Urinary bladder (tissue), 4 donors: ENCODE results near the gene TMEM145. TPM values are rescaled to one million over a fixed set of nuclear protein-coding genes. Genes with fewer than 3 reads are reported as not detected.

ENCODE experiments used
- DNase-seq: peaks from one replicate; pipeline ENCODE4 v3.0.0-alpha.2; 2015; ENCODE audit errors: extremely low spot score
- H3K27ac ChIP-seq: one replicate; pipeline ENCODE4 v1.5.1; 2013; ENCODE audit warnings: low read depth, mild to moderate bottlenecking, moderate library complexity
- H3K36me3 ChIP-seq: one replicate; pipeline ENCODE4 v1.6.1; 2013; ENCODE audit warnings: mild to moderate bottlenecking, moderate library complexity; ENCODE audit not compliant: insufficient read depth
- H3K4me1 ChIP-seq: one replicate; pipeline ENCODE4 v1.6.1; 2013; ENCODE audit warnings: mild to moderate bottlenecking, moderate library complexity; ENCODE audit not compliant: insufficient read depth
- H3K4me3 ChIP-seq: one replicate; pipeline ENCODE4 v1.5.1; 2013; ENCODE audit warnings: low read depth, low read length
- WGBS: extraction: QIAGEN DNeasy Blood & Tissue Kit; methylation state at CpG from one replicate; pipeline ENCODE4 v1.1.7; 2013; 5-methylcytosine and 5-hydroxymethylcytosine counted together
- polyA plus RNA-seq: library from polyadenylated mRNA; stranded (reverse); fragments of 200-250 nt; gene quantifications from one replicate; pipeline ENCODE4 v1.2.3, GENCODE V29; 2013
- small RNA-seq: library from RNA; depleted of rRNA; stranded (forward); fragments of <200 nt; gene quantifications from one replicate; pipeline ENCODE3, GENCODE V24; 2014
- total RNA-seq: library from RNA; depleted of rRNA; stranded (reverse); fragments of >200 nt; gene quantifications from one replicate; pipeline ENCODE4 v1.2.3, GENCODE V29; 2014
- donor health status: healthy with polysubstance abuse.
- donor health status: healthy.

Gene TMEM145
- total and polyA plus RNA-seq, 2 donors: 0.94 TPM; not detected in 1

GRCh38 chr19:42367929-42368328 lies 54.8 kb downstream of the TMEM145 start:
- WGBS: 91% methylated on average over 4 of the region's 4 CpGs
- Histone ChIP-seq H3K36me3 (peaks cover 3% of the 10 kb centered on the region), H3K27ac (no peak overlapping the region), H3K4me1 (no peaks in the 10 kb centered on the region), H3K4me3 (no peak overlapping the region)
- DNase-seq: no peak

GRCh38 chr19:42368360-42368759 lies 55.3 kb downstream of the TMEM145 start:
- Histone ChIP-seq H3K27ac (no peak overlapping the region), H3K36me3 (no peaks in the 10 kb centered on the region)
- WGBS: 96% methylated on average over 11 of the region's 11 CpGs

DNA sequence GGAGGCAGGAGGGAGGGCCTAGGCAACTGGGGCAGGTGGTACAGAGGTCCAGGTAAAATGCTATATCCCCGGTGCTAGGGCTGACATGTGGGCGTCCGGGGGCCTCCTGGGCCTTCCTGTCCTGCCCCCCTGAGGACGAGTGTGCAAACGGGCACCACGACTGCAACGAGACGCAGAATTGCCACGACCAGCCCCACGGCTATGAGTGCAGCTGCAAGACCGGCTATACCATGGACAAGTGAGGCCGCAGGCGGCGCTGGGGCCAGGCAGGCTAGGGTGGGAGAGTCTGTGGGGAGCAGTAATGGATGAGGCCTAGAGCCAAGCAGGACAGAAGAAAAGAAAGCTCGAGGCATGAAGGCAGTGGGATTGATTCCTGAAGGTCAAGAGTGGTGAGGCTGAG lies 55.7 kb downstream of the TMEM145 start:
- no peak overlapping the region for H3K4me3 ChIP-seq
- H3K36me3 ChIP-seq: no peaks in the 10 kb centered on the region
- H3K4me1 ChIP-seq: no peaks in the 10 kb centered on the region
- no peak overlapping the region for H3K27ac ChIP-seq
- DNase-seq: no peak
- 91% methylated on average over 15 of the region's 15 CpGs for WGBS

More at GRCh38 chr19:42368360-42368759, 55.3 kb downstream of the TMEM145 start:
- H3K4me3 ChIP-seq: no peak overlapping the region
- no peak for DNase-seq
- H3K4me1 ChIP-seq: no peaks in the 10 kb centered on the region

- Histone ChIP-seq H3K4me3 (no peak overlapping the region), H3K27ac (no peak overlapping the region), H3K4me1 (no peaks in the 10 kb centered on the region), H3K36me3 (no peaks in the 10 kb centered on the region)
- 93% methylated on average over 27 of the region's 27 CpGs for whole genome bisulfite sequencing
- no peak for DNase-seq
Measured at GRCh38 chr19:42369433-42370067, 56.4 kb downstream of the TMEM145 start.

- H3K36me3 ChIP-seq: no peaks in the 10 kb centered on the region
- no peaks in the 10 kb centered on the region for H3K4me1 ChIP-seq
- H3K4me3 ChIP-seq: no peak overlapping the region
- 73% methylated on average over 9 of the region's 9 CpGs for WGBS
- no peak overlapping the region for H3K27ac ChIP-seq
- DNase-seq: no peak
Measured at GRCh38 chr19:42370068-42370520, 57.0 kb downstream of the TMEM145 start.

DNA sequence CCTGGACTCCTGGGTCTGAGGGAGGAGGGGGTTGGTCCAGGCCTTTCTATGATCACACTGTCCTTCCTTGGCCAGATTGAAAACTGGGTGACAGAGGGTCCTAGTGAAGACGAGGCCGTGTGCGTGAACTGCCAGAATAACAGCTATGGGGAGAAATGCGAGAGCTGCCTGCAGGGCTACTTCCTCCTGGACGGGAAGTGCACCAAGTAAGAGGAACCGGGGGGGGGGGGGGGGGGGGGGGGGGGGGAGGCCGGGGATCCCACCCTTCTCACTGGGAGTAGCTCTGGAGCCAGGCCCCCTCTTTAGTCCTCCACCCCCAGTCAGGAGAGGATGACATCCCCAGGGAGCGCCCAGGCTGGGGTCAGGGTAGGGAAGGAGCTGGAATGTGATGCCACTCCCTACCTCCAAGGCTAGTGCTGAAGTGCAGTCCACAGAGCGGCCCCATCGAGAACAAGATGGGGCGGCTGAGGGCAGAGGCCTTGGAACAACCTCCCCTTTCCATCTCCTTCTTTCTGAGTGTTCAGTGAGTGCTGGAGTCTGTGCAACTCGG lies 57.6 kb downstream of the TMEM145 start:
- no peak for DNase-seq
- no peak overlapping the region for H3K4me3 ChIP-seq
- H3K27ac ChIP-seq: no peak overlapping the region
- H3K36me3 ChIP-seq: no peaks in the 10 kb centered on the region
- no peaks in the 10 kb centered on the region for H3K4me1 ChIP-seq
- WGBS: 83% methylated on average over 12 of the region's 12 CpGs

Small RNA genes within 50 kb of the gene (small RNA-seq; reads per million reads assigned to genes)
- not detected for gene MIR8077

Other genes starting within 250 kb of the TMEM145 start
- 2.5 TPM for gene GRIK5, start 243.1 kb upstream of the TMEM145 start, total RNA-seq
- gene GRIK5, start 243.1 kb upstream of the TMEM145 start, polyA plus RNA-seq: 8.6 TPM
- 7.6 TPM for gene ZNF574, start 237.1 kb upstream of the TMEM145 start, total RNA-seq
- 18.8 TPM for gene ZNF574, start 237.1 kb upstream of the TMEM145 start, polyA plus RNA-seq
- gene POU2F2, start 180.9 kb upstream of the TMEM145 start, total RNA-seq: 0.95 TPM
- gene POU2F2, start 180.9 kb upstream of the TMEM145 start, polyA plus RNA-seq: 4.4 TPM
- 15.5 TPM for gene DEDD2, start 95.6 kb upstream of the TMEM145 start, total RNA-seq
- gene DEDD2, start 95.6 kb upstream of the TMEM145 start, polyA plus RNA-seq: 29.5 TPM
- gene ZNF526, start 93.0 kb upstream of the TMEM145 start, total RNA-seq: 7.0 TPM
- gene ZNF526, start 93.0 kb upstream of the TMEM145 start, polyA plus RNA-seq: 6.0 TPM
- 8.4 TPM for gene GSK3A, start 70.7 kb upstream of the TMEM145 start, total RNA-seq
- 56.9 TPM for gene GSK3A, start 70.7 kb upstream of the TMEM145 start, polyA plus RNA-seq
- 17.9 TPM for gene ERF, start 58.2 kb upstream of the TMEM145 start, total RNA-seq
- 50.9 TPM for gene ERF, start 58.2 kb upstream of the TMEM145 start, polyA plus RNA-seq
- gene CIC, start 44.1 kb upstream of the TMEM145 start, total RNA-seq: 14.0 TPM
- 59.5 TPM for gene CIC, start 44.1 kb upstream of the TMEM145 start, polyA plus RNA-seq
- gene PRR19, start 11.2 kb upstream of the TMEM145 start, total RNA-seq: not detected
- 1.0 TPM for gene PRR19, start 11.2 kb upstream of the TMEM145 start, polyA plus RNA-seq
- gene PAFAH1B3, start 10.7 kb upstream of the TMEM145 start, total RNA-seq: 15.9 TPM
- gene PAFAH1B3, start 10.7 kb upstream of the TMEM145 start, polyA plus RNA-seq: 20.9 TPM
- 14.7 TPM for gene MEGF8, start 12.3 kb downstream of the TMEM145 start, total RNA-seq
- gene MEGF8, start 12.3 kb downstream of the TMEM145 start, polyA plus RNA-seq: 19.8 TPM
- not detected for gene CNFN, start 77.0 kb downstream of the TMEM145 start, total RNA-seq
- gene CNFN, start 77.0 kb downstream of the TMEM145 start, polyA plus RNA-seq: 2.4 TPM
- gene LIPE, start 114.1 kb downstream of the TMEM145 start, total RNA-seq: 5.7 TPM
- 30.2 TPM for gene LIPE, start 114.1 kb downstream of the TMEM145 start, polyA plus RNA-seq
- 1.7 TPM for gene CXCL17, start 129.6 kb downstream of the TMEM145 start, total RNA-seq
- gene CXCL17, start 129.6 kb downstream of the TMEM145 start, polyA plus RNA-seq: 10.8 TPM
- 6.2 TPM for gene CEACAM1, start 215.2 kb downstream of the TMEM145 start, total RNA-seq
- 4.7 TPM for gene CEACAM1, start 215.2 kb downstream of the TMEM145 start, polyA plus RNA-seq